Suppressor macrophage treated with lipopolysaccharide for 1 hour (primary cell): Measurements from ENCODE around the gene RPL28.

Source experiments
- DNase-seq, 3 donors: peaks; one replicate each; pipeline ENCODE4 v3.0.0-alpha.2; 2020 to 2022

Gene RPL28

DNA sequence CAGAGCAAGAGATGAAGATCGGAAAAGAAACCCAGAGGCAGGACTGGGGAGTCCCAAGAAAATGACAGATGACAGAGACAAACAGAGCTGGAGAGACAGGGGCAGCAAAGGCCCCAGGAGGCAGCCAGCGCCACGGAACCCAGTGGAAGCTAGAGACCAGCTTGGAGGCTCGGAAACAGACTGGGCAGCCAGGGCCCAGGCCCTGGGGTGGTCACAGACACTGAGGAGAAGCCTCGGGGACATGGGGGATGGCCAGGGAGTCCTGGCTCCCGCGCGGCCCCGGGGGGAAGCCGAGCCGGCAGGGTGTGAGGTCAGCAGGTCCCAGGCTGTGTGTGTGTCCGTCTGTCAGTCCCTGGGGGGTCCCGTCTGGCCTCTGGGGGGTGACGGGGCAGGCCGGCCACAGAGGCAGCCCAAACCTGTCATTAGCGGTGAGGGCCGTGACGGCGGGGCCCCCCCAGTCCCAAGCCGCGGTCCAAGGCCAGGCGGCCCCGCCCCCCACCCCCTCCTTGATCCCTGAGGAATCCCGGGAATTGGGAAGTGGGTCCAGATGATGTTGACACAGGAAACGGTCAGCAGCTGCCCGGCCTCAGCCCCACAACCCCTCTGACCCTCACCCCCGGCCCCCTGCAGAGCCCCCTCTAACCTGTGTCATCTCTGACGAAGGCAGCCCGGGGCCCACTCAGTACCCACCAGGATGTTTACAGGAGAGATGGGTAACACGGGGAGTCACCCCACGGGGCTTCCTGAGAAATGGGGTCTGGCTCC lies 11.6 kb upstream of the RPL28 start:
- no peak for DNase-seq

DNA sequence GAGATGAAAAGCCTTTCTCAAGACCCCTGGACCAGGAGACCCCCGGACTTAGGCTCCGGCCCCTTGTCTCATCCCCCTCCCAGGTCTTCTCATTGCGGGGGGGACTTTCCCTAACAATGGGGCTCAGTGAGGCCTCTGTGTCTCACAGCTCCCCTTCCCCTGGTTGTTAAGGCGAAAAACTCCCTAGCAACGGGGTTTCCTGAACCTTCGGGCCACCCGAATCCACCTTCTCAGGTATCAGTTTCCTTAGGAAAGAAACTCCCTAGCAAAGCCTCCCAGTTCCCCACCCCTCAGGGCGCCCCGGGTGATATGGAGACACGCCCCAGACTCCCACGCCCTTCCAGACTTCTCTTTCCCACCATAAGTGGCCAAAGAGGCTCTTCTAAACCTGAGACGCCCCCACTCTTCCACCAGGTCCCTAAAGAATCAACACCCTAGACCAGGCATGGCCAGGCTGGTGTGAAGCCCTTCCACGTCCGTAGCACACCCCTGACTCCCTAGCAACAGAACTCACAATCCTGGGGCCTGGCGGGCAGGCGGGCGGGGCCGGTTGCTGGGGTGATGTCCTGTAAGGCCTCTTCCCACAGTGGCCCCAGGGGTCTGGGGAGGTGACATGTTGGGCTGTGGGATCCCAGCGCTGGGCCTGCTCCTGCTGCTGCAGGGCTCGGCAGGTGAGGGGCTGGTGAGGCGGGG lies 9.3 kb upstream of the RPL28 start, which contains the start of gene TMEM190:
Gene TMEM190 (plus strand): TSS at position 586 of the 693 bp plus-strand sequence. CDS start 28 bp downstream, at position 614.
- no peak for DNase-seq

DNA sequence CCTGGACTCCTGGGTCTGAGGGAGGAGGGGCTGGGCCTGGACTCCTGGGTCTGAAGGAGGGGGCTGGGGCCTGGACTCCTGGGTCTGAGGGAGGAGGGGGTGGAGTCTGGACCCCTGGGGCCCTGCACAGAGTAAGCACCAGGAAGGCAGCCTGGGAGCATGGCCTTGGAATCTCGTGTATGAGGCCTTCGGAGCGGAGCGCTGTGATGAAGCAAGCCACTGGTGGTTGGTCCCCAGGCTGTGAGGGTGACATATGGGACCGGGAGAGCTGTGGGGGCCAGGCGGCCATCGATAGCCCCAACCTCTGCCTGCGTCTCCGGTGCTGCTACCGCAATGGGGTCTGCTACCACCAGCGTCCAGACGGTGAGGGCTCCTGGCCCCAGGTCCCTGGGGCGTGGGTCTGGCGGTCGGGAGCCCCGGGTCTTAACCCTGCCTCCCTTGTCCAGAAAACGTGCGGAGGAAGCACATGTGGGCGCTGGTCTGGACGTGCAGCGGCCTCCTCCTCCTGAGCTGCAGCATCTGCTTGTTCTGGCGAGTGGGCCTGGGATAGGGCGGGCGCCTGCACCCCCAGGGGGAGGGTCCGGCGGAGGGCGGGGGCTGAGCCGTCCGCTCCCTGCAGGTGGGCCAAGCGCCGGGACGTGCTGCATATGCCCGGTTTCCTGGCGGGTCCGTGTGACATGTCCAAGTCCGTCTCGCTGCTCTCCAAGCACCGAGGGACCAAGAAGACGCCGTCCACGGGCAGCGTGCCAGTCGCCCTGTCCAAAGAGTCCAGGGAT lies 8.2 kb upstream of the RPL28 start:
- no peak for DNase-seq

DNA sequence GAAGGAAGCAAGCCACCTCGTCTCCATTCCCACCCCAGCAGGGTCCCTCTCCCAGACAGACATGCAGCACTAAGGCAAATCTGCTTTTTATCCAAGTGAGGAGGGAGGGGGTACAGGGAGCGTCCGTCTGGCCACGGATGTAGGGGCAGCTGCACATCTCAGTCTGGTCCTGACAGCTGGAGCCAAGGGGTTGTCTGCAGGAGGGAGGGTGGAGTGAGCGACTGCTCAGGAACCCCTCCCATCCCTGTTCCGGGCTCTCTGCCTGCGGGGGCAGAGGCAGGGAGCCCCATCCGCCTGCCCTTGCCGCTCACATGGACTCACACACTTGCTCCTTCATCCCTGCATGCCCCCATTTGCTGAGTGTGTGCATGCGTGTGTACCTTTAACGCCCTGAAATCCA lies 6.6 kb upstream of the RPL28 start:
- no peak for DNase-seq

DNA sequence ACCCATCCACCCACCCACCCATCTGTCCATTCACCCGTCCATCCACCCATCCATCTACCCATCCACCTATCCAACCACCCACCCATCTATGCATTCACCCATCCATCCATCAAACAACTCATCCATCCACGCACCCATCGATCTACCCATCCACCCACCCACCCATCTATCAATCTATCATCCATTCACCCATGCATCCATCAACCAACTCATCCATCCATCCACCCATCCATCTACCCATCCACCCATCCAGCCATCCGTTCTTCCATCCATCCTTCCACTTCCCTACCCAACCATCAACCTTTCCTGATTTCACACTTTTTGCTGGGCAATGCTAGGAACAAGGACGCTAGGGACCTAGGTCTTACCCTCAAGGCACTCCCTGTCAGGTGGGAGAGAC lies 3.7 kb upstream of the RPL28 start:
- no peak for DNase-seq

DNA sequence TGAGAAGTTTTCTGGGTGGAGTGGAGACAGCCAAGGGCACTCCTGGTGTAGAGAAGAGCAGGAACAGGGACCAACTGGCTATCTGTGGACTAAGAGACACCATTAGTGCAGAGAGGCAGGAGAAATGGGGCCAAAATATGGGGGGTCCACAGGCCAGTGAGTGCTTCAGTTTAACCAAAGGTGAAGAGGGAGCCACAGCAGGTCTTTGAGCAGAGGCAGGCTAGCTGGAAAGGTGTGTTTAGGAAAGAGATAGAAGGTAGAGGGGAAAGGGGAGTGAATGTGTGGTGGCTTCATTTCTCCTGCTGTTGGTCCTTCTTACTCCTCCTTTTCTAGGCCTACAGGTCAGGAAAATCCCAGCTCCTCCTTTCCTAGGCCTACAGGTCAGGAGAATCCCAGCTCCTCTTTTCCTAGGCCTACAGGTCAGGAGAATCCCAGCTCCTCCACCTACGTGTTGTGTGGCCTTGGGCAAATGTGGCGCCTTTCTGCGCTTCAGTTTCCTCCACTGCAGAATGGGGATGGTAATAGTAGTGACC lies 3.1 kb upstream of the RPL28 start:
- no peak for DNase-seq

DNA sequence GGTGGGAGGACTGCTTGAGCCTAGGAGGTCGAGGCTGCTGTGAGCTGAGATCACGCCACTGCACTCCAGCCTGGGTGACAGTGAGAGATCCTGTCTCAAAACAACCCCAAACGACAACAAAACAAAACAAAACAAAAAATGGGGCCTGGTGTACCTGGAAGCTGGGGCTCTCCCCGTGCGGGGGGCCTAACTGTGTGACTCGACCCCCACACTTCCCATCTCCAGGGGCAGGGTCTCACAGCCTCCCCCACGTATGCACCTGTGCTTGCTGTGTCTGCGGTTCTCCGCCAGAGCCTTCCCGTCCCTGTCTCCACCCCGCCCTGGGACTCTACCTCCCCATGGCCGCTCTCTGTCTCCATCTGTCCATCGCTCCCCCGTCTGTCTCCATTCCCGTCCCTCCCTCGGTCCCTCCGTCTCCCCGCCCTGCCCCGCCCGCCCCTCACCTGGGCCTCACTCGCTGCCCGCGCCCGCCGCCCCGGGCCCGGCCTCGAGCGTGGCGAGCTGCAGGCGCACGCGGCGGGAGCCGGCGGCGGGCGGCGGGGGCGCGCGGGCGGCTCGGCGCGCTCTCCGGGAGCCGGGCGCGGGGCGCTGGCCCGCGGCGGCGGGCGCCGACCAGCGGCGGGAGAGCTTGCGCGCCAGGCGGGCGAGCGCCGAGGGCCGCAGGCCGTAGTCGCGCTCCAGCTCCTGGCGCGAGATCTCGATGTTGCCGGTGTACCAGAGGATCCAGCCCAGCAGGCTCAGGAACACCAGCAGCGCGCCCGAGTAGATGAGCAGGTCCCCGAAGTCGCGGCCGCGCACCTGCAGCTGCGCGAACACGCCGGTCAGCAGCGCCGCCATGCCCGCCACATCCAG lies 2.2 kb upstream of the RPL28 start:
- peak; percentile 69 to 90 (median 81) for DNase-seq

DNA sequence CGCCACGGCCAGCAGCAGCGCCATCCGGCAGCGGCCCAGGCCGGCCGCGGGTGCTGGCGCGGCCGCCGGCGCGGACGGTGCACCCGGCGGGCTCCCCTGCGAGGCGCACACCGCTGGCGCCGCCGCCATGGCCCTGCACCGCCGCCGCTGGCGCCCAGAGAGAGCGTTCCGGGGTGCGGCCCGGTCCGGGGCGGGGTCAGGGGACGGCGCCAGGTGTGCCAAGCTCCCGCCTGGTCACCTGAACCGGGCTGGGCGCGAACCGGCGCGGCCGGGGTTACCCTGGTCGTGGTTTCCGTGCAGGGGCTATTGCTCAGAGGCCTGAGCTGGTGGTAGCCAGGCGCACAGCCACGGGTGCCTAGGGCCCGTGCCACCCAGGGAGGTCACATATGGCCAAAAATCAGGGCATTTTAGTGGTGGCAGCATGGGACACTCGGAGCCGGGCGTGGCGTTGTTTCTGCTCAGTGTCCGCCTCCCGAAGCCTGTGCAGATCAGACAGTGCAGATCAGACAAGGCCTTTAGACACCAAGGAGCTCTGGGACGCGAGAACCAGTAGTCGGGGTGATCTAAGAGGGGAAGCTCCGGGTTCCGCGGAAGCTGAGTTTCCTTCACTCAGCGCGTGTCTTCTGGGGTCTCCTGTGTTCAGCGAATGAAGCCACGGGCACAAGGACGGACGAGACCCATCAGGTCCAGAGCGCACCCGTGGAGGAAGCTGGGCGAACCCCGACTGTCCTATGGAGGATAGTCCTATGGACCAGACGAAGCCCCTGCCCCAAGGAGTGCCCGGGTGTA lies 1.4 kb upstream of the RPL28 start, which contains the start of gene TMEM238:
Gene TMEM238 (minus strand): TSS at position 162 of the 789 bp plus-strand sequence. CDS start 33 bp downstream, at position 129.
- peak; percentile 47 to 52 (median 49) for DNase-seq

DNA sequence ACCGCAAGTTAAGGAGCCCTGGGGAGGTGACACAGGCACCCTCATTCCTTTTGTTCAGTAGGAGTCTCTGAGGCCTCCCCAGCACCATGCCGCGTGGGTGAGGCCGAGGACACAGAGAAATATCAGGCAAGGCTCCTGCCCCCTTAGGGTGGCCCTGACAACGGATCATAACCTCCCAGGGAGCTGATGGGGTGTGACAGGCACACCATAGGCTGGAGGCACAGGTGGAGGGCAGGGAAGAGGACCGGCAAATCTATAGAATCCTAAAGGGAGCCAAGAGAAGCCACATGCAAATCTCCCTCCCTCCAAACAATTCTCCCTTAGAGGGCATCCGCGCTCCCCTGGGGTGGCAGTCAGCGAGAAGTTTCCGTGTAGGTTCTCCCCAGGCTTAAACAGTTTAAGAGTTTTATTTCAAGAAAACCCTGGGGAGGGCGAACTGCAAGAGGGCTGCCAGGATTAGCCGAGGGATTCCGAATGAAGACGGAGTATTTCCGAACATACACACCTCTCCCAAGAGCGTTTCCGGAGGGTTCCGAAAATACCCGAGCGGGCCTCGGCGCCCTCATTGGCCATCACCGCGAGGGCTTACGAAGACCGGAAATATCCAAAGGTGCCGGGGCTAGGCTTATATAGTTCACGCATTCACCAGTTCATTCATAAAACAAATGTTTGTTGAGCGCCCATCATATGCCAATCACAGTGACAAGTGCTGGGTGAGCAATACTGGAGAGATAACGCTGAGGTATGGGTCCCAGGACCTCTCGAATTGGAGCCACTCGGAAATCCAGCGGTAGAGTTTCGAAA lies 610 bp upstream of the RPL28 start:
- DNase-seq, result peak; percentile 94 to 95 (median 94)

DNA sequence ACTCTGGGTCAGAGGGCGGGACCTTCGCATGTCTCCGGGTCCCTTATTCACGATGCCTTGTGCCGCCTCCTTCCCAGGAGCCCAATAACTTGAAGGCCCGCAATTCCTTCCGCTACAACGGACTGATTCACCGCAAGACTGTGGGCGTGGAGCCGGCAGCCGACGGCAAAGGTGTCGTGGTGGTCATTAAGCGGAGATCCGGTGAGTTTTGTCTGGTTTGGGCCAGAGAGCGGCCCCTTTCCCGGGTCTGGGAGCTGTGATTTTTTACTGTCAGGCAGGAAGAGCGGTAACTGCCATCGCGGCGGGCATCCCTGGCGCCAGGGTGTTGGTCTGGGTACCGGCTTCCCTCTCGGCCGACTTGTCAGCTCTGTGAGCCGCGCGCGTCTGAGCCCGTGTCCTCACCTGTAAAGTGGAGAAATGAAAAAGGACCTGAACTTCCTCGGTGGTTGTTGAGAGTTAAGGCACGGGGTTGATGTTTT lies 800 bp downstream of the RPL28 start:
- peak in 2 of 3 donors; percentile 32 to 56 for DNase-seq

DNA sequence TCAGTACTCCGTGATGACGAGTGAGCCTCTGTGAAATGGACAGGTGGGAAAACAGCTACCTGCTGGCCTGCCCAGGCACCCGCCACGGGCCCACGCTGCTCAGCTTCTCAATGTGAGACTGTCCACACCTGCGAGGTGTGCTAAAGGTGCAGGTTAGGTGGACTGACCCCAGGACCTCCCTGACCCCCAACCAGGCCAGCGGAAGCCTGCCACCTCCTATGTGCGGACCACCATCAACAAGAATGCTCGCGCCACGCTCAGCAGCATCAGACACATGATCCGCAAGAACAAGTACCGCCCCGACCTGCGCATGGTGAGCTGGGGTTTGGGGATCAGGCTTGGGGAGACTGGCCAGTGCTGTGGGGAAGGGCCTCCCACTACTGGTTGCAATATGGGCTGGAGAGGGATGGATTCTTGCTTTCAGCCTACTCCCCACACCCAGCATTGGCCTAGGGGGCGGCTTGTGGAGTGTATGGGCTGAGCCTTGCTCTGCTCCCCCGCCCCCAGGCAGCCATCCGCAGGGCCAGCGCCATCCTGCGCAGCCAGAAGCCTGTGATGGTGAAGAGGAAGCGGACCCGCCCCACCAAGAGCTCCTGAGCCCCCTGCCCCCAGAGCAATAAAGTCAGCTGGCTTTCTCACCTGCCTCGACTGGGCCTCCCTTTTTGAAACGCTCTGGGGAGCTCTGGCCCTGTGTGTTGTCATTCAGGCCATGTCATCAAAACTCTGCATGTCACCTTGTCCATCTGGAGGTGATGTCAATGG lies 2.2 kb downstream of the RPL28 start:
- DNase-seq, result no peak

DNA sequence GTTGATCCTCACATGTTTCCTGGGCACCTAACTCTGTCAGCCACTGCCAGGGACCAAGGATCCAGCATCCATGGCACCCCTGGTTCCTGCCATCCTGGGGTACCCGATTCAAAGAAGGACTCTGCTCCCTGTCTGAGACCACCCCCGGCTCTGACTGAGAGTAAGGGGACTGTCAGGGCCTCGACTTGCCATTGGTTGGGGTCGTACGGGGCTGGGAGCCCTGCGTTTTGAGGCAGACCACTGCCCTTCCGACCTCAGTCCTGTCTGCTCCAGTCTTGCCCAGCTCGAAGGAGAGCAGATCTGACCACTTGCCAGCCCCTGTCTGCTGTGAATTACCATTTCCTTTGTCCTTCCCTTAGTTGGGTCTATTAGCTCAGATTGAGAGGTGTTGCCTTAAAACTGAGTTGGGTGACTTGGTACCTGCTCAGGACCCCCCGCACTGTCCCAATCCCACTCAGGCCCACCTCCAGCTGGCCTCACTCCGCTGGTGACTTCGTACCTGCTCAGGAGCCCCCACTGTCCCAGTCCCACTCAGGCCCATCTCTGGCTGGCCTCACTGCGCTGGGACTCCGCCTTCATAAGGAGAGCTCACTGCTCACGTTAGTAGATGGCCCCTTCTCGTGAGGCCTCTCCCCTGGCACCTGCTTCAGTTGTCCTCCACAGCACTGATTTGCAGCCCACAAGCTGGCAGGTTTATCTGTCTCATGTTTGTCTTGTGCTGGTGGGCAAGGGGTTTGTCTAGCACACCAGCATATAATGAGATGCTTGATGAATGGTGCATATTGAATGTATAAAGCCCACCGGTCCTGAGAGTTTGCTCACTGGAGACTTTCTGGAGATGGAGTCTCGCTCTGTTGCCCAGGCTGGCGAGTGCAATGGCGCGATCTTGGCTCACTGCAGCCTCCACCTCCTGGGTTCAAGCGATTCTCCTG lies 3.9 kb downstream of the RPL28 start:
- no peak for DNase-seq

DNA sequence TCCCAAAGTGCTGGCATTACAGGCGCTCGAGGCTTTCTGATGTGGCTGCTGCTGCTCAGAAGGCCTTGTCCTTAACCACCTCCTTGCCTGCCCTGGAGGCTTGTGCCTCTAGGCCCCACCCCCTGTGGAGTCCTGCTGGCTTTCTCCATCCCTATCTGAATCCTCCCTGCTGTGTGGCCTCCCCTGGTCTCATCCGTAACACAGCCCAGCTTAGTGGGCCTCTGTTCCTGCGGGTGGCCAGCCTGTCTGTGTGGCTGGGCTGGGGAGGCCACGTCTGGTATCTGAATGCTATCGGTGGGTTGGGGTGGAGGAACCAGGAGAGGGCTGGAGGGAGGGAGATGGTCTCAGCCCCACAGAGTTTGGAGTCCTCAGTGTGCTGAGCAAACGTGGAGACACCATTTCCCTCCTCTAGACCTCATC lies 4.7 kb downstream of the RPL28 start:
- DNase-seq, result no peak

DNA sequence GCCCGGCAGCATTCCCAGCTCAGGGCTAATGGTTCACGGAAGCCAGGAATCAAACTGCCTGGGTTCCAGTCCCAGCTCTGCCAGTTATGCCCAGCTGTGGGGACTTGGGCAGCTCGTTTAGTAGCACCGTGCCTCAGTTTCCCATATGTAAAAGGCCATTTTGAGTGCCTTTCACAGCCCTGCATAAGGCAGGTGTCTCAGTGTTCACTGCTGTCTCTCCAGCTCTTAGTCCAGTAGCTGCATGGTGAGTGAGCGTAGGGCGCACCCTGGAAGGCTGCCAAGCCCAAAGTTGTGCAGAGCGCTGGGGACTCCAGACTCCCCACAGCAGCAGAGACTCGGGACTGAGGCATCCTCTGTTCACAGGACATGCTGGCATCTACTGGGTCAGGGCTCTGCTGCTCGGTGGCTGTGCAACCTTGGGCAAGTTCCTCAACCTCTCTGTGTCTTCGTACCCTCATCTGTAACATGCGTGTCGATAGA lies 5.5 kb downstream of the RPL28 start:
- DNase-seq, result no peak

DNA sequence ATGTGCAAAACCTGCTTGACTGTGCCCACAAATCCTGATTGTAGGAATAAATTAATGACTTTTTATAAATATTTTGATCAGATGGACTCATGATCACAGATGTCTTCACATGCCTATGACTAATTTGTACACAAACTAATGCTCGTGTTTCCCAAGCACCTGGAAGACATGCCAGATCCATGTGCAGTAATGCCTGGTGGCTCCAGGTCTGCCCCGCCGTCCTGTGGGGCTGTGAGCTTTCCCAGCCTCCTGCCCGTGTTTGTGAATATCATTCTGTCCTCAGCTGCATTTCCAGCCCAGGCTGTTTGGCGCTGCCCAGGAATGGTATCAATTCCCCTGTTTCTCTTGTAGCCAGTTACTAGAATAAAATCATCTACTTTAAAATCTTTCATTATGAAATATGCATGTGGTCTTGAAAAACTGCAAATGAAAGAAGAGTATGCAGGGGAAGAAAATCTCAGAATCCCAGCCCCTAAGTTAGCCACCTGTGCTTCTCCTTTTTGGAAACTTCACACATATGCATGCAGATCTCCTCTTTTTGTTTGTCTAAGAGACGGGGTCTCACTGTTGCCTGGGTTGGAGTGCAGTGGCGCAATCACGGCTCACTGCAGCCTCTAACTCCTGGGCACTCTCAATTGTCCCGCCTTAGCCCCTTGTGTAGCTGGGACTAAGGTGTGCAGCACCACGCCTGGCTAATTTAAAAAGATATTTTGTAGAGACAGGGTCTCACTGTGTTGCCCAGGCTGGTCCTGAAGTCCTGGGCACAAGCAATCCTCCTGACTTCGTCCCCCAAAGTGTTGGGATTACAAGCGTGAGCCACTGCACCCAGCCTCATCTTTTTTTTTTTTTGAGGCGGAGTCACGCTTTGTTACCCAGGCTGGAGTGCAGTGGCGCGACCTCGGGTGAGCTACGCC lies 6.2 kb downstream of the RPL28 start:
- no peak for DNase-seq

DNA sequence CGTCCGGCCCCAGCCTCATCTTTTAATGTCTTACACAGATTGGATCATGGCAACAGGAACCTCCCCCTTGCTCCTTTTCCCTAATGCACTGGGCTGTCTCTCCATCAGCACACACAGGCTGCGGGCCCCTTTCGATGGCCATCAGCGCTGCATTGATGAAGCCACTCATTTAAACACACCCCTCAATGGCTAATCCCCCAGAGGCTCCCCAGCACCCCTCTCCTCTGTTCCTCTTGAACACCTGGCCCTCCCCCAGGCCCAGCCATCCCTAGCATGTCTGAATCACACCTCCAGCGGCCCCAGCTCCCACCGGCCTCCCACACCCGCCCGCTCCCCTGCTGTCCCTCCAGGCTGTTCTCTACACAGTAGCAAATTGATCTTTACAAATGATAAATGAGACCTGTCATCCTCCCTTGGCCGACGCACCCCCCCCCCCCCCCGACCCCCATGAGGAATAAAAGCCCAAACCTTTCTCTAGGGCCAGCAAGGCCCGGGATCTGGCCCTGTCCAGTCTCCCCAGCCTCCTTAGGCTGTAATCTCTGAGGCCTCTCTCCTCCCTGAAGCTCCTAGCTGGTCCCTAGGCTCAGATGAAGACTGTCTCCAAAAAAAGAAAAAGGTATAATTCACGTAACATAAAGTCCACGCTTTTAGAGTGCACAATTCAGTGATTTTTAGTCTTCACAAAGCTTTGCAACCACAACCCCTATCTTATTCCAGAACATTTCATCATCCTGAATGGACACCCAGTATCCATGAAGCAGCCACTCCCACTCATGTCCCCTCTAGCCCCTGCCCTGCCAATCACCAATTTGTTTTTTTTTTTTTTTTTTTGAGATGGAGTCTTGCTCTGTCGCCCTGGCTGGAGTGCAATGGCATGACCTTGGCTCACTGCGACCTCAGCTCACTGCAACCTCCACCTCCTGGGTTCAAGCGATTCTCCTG lies 7.4 kb downstream of the RPL28 start:
- DNase-seq, result no peak
